Gastroesophageal sphincter (tissue), 3 donors: ENCODE measurements around the gene KAZN.

Experiments used
- EP300 ChIP-seq: sonication (generic); formaldehyde crosslinking; IDR thresholded peaks from one replicate; pipeline ENCODE4 v1.6.1; 2017; ENCODE audit warnings: antibody characterized with exemption, mild to moderate bottlenecking
- POLR2A ChIP-seq, 2 donors: fragments of 450-650 bp; IDR thresholded peaks; one replicate each; pipeline ENCODE4 v1.6.1; 2017; ENCODE audit warnings: antibody characterized with exemption in 2 of 2, mild to moderate bottlenecking in 2 of 2, moderate library complexity in 1 of 2
- POLR2AphosphoS5 ChIP-seq: sonication (generic); formaldehyde crosslinking; IDR thresholded peaks from one replicate; pipeline ENCODE4 v1.6.1; 2017; ENCODE audit warnings: antibody characterized with exemption
- TF ChIP-seq, protein P1 (sequence below), 4 experiments: fragments of 200-600 bp in 2 of 4; fragments of 450-650 bp in 2 of 4; sonication (generic) in 1 of 4; IDR thresholded peaks; one replicate each; pipeline ENCODE4 v1.5.1; 2017 to 2019; ENCODE audit warnings: antibody characterized with exemption in 4 of 4, mild to moderate bottlenecking in 2 of 4, moderate library complexity in 2 of 4

DNA sequence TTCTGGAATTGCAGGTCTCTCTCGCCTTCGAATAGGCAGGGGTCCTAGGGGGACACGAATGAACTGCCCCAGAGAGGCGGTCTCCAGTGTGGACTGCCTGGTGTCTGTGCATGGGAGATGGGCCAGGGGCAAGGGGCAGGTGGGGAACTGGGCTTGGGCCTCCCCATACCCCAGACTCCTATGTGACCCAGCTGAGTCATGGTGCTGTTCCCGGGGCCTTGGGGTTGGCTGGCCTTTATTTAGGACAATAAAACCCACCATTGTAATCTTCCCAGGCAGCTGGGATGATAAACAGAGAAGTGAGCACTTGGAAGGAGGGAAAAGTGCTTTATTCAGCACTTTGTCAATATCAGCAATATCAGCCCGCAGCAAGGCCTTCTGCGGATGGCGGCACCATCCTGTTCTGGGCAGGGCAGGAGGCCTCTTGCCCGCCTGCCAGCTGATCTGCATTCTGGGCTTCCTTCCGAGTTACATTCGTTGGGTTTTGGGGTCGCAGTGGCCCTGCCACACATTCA, 346.0 kb downstream of the KAZN start:
- TF ChIP-seq, protein P1, sequence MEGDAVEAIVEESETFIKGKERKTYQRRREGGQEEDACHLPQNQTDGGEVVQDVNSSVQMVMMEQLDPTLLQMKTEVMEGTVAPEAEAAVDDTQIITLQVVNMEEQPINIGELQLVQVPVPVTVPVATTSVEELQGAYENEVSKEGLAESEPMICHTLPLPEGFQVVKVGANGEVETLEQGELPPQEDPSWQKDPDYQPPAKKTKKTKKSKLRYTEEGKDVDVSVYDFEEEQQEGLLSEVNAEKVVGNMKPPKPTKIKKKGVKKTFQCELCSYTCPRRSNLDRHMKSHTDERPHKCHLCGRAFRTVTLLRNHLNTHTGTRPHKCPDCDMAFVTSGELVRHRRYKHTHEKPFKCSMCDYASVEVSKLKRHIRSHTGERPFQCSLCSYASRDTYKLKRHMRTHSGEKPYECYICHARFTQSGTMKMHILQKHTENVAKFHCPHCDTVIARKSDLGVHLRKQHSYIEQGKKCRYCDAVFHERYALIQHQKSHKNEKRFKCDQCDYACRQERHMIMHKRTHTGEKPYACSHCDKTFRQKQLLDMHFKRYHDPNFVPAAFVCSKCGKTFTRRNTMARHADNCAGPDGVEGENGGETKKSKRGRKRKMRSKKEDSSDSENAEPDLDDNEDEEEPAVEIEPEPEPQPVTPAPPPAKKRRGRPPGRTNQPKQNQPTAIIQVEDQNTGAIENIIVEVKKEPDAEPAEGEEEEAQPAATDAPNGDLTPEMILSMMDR (IDR thresholded peaks at IDR 0.05): no peak
- TF ChIP-seq POLR2A (IDR thresholded peaks at IDR 0.05): no peak
- no peak for TF ChIP-seq POLR2AphosphoS5
- no peak for TF ChIP-seq EP300
